Stimulated activated CD4-positive, alpha-beta T cell treated with anti-CD3 and anti-CD28 coated beads, Interleukin-1b, Interleukin-23, amount 100 ng/mL, for 48 hours (primary cell): ENCODE results near the gene FOXR1.
"Not testable (repeated sequence)": the region's sequence is repeated elsewhere in the genome, so short reads cannot be mapped to it uniquely, and the experiment has no call there.

ENCODE experiments used
- DNase-seq: peaks from one replicate; pipeline ENCODE4 v3.0.0-alpha.2; 2020

FOXR1 gene

DNA sequence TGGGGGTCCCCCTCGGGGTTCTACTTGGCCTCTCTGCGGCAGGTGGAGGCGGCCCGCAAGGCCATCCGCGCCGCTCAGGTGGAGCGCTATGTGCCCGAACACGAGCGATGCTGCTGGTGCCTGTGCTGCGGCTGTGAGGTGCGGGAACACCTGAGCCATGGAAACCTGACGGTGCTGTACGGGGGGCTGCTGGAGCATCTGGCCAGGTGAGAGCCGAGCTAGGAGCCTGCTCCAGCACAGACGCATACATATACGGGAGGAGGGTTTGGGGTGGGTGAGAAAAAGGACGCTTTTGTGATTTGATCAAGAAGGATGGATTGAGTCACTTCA is 26.8 kb downstream of the FOXR1 start:
- DNase-seq = no peak

- DNase-seq = no peak
Observed at GRCh38 chr11:118998822-118999221, 27.3 kb downstream of the FOXR1 start.

GRCh38 chr11:119000906-119001305 is 29.3 kb downstream of the FOXR1 start:
- no peak for DNase-seq

GRCh38 chr11:119006656-119007055 is 35.1 kb downstream of the FOXR1 start:
- DNase-seq = no peak

GRCh38 chr11:119011476-119012053 is 40.0 kb downstream of the FOXR1 start:
- no peak for DNase-seq

GRCh38 chr11:119012629-119013170 is 41.1 kb downstream of the FOXR1 start:
- no peak for DNase-seq

DNA sequence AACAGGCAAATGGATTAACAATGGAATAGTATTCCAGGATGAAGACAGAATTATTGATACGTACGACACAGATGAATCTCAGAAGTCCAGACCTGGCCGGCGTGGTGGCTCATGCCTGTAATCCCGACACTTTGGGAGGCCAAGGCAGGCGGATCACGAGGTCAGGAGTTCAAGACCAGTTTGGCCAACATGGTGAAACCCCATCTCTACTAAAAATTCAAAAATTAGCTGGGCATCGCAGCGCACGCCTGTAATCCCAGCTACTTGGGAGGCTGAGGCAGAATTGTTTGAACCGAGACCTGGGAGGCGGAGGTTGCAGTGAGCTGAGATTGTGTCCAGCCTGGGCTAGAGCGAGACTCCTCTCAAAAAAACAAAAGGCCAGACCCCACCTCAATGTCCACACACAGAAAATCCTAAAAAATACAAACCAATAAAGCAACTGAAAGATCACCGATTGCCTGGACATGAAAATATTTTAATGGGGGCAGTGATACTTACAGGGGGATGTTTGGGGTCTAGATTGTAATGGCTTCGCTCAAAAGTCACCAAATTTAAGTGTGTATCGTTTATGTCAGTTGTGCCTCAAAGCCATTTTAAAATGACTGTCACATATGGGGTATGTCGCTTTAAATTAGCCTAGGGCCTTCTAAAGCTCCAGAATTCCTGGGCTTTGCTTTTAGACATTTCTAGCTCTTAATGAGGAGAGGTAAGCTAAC is 42.8 kb downstream of the FOXR1 start:
- DNase-seq = no peak

GRCh38 chr11:119015054-119015611 is 43.6 kb downstream of the FOXR1 start:
- DNase-seq = no peak

GRCh38 chr11:119016216-119017009 is 44.9 kb downstream of the FOXR1 start:
- no peak for DNase-seq

- DNase-seq = not testable (repeated sequence)
Observed at GRCh38 chr11:119017377-119017776, 45.8 kb downstream of the FOXR1 start.

- DNase-seq = peak; percentile 96
Observed at GRCh38 chr11:119018074-119018938, 46.7 kb downstream of the FOXR1 start, which contains the start of the genes RPS25 and TRAPPC4. RPS25 (minus strand) TSS chr11:119018343; CDS start chr11:119018284, 59 bp downstream. TRAPPC4 (plus strand) TSS chr11:119018766; CDS start chr11:119018796, 30 bp downstream.

- DNase-seq = no peak
Observed at GRCh38 chr11:119019996-119020395, 48.4 kb downstream of the FOXR1 start.

DNA sequence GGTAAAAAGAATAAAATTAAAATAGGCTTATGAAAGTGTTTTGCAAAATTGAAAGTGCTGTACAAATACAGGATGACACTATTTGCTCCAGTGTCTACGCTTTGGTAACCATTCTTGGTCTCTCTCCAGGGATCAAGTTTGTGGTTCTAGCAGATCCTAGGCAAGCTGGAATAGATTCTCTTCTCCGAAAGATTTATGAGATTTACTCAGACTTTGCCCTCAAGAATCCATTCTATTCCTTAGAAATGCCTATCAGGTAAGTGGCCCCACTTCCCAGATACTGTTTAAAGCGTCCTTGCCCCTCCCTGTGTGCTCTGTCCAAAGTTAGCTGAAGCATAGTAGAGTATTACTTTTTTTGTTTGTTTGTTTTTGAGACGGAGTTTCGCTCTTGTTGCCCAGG is 50.1 kb downstream of the FOXR1 start:
- DNase-seq = no peak

GRCh38 chr11:119023741-119024140 is 52.2 kb downstream of the FOXR1 start:
- no peak for DNase-seq

DNA sequence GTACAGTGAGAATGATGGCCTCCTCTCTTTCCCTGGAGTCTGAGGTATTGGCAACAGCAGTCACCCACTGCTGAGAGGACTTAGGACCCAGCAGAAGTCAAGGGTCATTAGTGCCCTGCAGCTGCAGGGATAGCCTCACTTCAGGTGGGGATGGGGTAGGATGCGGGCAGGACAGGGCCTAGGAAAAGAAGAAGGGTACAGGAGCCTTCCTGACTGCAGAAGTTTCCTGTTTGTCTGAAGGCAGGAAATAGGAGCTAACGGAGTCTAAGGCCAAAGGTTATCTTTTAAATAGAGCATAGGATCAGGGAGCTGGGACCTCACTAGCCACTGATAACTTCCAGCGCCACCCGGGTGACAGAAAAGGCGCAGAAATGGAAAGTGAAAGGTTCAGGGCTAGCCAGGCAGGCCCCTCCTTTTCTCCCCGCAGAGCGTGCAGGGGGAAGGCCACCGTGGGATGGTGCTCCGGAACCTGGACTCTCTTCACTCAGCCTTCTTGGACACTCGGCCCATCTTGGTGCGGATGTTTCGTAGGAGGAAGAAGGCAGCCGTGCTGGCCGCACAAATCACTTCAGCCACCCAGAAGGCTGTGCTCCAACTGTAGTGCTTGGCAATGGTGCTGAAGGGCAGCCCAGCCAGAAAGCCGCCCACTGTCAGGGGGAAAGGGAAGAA is 53.0 kb downstream of the FOXR1 start:
- no peak for DNase-seq

DNA sequence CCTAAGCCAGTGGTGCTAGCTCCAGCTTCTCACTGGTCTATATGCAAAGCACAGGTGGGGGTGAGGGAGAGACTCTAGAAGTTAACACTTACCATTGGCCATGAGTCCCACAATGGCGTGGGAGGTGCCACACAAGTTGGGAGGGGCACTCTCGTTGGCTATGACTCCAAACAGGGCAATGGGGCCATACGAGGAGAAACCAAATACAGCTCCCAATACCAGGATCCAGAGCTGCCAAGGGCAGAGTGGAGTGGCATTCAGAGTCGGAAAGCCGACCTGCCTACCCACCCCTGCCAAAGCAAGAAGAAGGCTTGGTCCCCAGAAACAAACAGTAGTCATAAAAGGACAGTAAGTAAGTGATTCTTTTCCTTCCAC is 53.5 kb downstream of the FOXR1 start:
- DNase-seq = no peak

GRCh38 chr11:119025541-119025940 is 54.0 kb downstream of the FOXR1 start:
- no peak for DNase-seq

DNA sequence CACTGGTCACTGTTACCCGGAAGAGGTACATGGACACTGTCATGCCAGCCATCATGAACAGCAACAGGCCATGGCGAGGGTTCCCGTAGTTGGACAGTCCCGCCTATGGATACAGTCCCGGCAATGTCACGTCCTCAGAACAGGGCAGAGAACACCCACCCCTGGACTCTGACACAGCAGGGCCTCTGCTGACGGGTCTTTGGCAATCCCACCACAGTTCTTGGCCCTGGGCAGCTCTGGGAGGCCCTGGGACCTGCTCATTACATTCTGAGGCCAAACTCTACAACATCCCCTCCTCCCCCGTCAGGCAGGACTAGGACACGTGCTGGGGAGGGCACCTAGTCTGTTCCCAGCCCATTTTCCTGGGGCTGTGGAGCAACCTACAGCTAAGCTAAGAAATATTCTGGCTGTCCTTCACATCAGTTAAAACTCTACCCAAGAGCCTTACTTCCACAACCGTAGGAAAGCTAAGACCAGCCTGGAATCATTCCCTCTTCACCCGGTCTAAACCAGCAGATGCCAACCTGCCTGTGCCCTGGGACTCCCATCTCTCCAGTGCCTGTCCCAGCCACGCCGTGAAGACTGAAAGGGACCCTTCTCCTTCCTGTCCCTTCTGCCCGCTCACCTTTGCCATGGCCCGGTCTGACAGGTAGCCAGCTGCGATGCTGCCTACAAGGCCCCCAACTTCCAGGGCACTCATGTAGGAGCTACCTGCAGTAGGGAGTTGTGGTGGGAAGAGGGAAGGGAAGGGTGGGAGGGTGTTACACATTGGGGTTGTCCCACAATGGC is 54.6 kb downstream of the FOXR1 start:
- DNase-seq = no peak

DNA sequence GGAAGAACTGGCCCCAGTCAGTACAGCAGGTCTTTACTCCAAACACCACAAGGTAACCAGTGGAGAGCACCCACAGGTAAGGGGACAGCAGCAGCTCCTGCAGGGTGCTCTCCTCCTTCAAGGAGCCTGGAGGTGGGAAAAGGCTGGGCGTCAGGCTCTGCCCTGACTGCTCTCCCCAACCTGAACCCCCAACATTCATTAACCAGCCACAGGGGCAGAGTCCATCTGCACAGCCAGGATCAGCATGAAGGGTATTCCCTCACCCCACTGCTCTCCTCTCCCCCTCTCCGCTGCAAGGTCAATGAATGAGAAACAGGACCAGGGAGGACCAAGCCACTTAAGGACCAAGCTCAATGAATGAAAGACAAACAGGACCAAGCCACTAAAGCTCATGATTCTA is 55.4 kb downstream of the FOXR1 start:
- DNase-seq = no peak

DNA sequence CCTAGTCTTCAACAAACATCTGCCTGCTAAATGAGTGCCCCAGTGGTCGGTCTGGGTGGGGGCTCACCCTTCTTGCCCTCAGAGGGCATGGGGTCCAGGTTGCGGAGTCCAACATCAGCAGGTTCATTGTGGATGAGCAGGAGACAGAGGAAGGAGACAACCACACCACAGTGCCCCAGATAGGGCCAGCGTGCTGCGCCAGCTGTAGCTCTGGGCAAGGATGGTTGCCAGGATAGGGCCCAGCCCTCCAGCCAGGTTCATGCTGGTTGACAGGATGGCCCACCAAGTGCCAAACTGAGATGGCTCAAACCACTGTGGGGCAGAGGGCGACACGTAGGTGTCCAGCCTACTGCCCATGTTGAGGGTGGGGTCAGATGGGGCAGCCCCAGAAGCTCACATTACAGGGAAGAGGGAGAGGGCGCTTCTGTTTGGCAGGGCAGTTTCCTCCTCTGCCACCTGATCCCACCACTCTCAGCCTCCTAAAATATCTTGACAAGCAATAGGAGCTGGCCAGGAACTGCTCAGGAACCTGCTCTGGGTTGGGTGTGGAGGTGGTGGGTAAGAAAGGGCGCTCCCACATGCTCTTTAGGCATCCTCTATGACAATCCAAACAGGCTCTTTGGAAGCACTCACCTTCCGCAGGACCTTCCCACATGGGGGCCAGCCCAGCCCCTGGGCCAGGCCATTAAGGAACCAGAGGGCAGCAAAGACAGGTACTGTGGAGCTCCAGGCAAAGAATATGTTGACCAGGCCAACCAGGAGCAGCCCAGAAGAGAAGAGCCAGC is 56.2 kb downstream of the FOXR1 start:
- DNase-seq = no peak
